Amniotic epithelial cell (primary cell): ENCODE measurements around the gene ZNF132.
A peak's percentile ranks its signal among the peaks of the same experiment; 100 is the strongest.
"Not testable (repeated sequence)": the region's sequence is repeated elsewhere in the genome, so short reads cannot be mapped to it uniquely, and the experiment has no call there.

Experiments
- DNase-seq: peaks from one replicate; pipeline ENCODE4 v3.0.0-alpha.2; 2010; ENCODE audit warnings: low read depth

Gene ZNF132

DNA sequence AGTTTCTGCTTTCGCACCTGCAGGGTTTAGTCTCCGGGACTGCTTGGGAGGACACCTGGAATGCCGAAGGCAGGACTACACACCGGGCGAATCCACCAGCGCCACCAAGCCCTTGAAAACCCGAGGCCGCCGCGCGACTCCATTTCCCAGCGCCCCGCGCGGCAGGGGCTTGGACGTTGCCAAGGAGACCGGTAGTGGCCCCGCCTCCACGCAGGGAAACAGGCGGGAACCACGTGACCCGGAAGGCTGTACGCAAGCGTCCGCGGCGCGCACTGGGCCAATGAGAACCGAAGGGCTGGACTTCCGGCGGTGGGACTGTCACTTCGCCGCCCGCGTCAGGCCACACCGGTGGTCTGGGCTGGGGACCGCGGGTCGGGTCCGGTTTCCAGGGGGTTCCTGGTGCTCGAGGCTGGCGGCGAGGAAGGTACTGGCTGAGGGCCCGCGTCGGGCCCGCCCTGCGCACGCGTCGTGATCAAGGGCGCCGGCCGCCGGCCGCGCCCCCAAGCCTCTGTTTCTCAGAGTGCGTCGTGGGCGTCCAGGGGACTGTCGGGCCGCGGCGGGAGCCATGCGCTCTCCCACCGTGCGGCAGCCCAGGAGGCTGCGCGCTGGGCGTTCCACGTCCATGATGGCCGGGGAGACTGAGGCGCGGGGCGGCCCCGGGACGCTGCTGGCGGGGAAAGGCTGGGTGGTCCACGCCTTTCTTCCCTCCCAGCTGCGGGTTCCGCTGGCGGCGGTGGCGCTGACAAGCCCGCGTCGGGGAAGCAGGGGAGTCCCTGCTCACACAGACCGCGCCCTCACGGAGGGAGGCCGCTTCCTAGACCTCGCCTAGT is 27.0 kb upstream of the ZNF132 start, which contains the start of gene ZNF324:
Gene ZNF324, plus strand, starts transcription at position 321 of the 830 bp plus-strand sequence. CDS start 2,106 bp downstream, outside the sequence.
- DNase-seq = peak; percentile 88

GRCh38 chr19:58466089-58466759 is 26.3 kb upstream of the ZNF132 start:
- no peak for DNase-seq

DNA sequence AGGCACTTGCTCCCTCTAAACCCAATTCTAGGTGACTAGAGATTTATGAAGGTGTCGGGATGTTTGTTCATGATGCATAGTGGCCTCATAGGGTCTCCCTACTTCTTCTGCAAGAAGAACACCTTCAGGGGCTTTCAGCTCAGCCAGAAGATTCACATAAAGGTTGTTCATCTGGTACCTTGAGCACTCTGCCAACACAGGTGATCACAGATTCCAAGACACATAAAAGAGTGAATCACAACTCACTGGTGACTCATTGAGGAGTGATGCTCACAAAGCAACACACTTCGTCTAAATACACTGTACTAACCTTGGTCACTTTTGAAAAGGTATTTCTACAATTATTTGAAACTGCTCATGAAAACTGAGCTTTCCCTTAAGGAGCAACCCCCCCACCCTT is 20.1 kb upstream of the ZNF132 start:
- no peak for DNase-seq

DNA sequence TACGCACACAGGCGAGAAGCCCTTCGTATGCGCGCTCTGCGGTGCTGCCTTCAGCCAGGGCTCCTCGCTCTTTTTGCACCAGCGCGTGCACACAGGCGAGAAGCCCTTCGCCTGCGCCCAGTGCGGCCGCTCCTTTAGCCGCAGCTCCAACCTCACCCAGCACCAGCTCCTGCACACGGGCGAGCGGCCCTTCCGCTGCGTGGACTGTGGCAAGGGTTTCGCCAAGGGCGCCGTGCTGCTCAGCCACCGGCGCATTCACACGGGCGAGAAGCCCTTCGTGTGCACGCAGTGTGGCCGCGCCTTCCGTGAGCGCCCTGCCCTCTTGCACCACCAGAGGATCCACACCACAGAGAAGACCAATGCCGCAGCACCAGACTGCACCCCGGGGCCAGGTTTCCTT is 16.2 kb upstream of the ZNF132 start:
- no peak for DNase-seq

DNA sequence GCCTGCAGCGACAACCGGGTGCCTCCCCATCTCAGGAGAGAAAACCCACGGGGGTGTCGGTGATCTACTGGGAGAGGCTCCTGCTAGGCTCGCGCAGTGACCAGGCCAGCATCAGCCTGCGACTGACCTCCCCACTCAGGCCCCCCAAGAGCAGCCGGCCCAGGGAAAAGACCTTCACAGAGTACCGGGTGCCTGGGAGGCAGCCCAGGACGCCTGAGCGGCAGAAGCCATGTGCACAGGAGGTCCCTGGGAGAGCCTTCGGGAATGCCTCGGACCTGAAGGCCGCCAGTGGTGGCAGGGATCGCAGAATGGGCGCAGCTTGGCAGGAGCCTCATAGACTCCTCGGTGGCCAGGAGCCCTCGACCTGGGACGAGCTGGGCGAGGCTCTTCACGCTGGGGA is 15.4 kb upstream of the ZNF132 start:
- DNase-seq = no peak

DNA sequence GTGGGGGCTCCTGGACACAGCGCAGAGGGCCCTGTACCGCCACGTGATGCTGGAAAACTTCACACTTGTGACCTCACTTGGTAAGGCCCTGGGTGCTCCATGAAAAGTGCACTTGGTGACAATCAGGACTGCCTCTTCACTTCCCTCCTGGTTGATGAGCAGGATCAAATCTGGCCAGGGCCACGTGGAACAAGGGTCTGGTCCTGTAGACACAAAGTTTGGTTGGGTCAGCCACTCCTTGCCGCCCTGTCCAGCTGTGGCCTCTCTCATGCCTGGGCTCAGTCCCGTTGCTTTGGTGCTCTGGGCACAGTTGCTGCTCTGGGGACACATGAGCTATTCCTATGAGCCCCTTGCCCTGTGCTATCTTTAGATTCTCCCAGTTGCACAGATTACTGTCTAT is 13.8 kb upstream of the ZNF132 start:
- DNase-seq = no peak

DNA sequence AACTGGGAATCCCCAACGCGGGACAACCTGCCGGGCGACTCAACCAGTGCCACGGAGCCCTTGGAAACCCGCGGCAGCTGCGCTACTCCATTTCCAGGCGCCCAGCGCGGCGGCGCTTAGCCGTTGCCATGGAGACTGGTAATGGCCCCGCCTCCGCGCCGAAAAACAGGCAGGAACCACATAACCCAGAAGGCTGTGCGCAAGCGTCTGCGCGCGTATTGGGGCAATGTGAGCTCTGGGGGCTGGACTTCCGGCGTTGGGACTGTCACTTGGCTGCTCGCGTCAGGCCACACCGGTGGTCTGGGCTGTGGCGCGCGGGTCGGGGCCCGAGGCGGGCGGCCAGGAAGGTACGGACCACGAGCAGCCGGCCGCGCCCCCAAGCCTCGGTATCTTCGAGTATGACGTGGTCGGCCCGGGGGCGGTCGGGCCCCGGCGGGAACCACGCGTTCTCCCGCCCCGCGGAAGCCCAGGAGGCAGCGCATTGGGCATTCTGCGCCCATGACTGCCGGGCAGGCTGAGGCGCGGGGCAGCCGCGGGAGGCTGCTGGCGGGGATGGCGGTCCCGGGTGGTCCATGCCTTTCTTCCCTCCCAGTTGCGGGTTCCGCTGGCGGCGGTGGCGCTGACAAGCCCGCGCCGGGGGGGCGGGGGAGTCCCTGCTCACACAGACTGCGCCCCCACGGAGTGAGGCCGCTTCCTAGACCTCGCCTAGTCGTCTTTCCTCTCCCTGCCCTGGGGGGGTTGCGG is 11.6 kb upstream of the ZNF132 start, which contains the start of gene ZNF324B:
Gene ZNF324B, plus strand, starts transcription at position 265 of the 744 bp plus-strand sequence. CDS start 2,080 bp downstream, outside the sequence.
- peak; percentile 90 for DNase-seq

DNA sequence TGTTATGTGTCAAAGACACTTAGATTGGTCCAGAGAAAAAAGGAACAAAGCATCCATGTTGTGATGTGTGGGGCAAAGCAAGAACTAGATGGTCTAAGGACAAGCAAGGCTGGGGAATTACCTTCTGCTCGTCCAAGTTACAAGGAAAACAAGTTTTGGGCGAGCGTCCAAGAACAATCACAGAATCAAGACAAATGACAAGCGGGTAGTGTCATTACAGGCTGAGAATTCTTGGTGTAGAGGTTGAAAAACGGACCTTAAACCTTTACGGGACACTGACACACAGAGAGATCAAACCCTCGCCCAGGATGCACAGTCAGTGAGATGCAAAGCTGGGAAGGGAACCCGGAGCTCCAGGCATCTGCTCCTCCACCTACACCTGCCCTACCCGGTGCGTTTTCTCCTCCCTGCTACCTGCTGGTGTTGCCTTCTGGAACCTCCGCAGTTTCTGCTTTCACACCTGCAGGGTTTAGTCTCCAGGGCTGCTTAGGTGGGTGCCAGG is 11.0 kb upstream of the ZNF132 start:
- DNase-seq = no peak

DNA sequence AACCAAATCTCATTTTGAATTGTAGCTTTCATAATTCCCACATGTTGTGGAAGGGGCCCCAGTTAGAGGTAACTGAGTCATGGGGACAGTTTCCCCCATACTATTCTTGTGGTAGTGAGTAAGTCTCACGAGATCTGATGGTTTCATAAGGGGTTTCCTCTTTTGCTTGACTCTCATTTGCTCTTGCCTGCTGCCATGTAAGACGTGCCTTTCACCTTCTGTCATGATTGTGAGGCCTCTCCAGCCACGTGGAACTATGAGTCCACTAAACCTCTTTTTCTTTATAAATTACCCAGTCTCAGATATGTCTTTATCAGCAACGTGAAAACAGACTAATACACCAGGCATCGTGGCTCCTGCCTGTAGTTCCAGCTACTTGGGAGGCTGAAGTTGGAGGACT is 10.0 kb upstream of the ZNF132 start:
- DNase-seq = not testable (repeated sequence)

DNA sequence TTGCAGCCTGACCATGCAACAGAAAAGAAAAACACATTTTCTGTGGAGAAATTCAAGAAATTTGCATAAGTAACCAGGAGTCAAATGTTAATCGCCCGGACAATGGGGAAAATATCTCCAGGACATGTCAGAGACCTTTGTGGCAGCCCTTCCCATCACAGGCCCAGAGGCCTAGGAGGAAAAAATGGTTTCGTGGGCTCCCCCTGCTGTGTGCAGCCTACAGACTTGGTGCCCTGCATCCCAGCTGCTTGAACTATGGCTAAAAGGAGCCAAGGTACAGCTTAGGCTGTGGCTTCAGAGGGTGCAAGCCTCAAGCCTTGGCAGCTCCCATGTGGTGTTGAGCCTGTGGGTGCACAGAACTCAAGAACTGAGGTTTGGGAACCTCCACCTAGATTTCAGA is 8.9 kb upstream of the ZNF132 start:
- not testable (repeated sequence) for DNase-seq

GRCh38 chr19:58442986-58443385 is 3.0 kb upstream of the ZNF132 start:
- not testable (repeated sequence) for DNase-seq

GRCh38 chr19:58440556-58440955 is 603 bp upstream of the ZNF132 start:
- no peak for DNase-seq

DNA sequence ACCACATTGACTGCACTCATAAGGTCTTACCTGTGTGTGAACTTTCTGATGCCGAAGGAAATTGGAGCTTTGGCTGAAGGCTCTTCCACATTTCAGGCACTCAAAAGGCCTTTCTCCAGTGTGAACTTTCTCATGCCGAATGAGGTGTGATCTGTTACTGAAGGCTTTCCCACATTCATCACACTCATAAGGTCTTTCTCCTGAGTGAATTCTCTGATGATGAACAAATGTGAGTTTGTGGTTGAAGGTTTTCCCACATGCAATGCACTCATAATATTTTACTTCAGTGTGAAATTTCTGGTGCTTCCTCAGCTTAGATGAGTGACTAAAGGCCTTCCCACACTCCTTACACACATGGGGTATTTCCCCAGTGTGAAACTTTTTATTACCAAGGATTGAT is 5.7 kb downstream of the ZNF132 start:
- DNase-seq = peak; percentile 58

- no peak for DNase-seq
These were observed 10.2 kb downstream of the ZNF132 start for GRCh38 chr19:58429745-58430144.

DNA sequence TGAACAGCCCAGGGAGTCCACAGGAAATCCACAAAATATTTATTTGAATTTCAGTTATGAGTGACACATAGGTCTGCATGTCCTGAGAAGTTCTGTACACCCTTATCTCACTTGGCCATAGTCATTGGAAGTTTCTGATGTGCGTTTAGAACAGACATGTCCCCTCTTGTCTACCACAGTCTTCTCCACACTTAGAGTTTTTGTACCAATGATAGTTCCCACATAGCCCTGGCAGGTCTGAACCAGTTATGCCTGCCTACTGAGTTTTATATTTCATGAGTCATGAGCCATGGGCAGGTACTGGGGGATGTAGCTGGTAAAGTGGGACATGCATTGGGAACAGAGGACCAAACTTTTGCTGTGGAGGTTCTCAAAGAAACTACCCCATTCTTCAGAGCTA is 11.3 kb downstream of the ZNF132 start:
- DNase-seq = no peak

GRCh38 chr19:58417071-58417470 is 22.9 kb downstream of the ZNF132 start:
- DNase-seq = no peak

DNA sequence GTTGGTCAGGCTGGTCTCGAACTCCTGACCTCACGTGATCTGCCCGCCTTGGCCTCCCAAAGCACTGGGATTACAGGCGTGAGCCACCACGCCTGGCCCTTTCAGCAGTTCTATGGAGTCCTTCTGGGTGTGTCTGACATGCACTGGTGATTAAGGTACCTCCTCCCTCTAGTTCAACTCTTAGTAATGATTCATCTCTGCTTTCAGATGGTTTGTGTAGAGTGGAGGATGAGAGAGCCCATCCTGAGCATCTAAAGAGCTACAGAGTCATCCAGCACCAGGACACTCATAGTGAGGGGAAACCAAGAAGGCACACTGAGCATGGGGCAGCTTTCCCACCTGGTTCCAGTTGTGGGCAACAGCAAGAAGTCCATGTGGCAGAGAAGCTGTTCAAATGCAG is 23.3 kb downstream of the ZNF132 start:
- DNase-seq = no peak

DNA sequence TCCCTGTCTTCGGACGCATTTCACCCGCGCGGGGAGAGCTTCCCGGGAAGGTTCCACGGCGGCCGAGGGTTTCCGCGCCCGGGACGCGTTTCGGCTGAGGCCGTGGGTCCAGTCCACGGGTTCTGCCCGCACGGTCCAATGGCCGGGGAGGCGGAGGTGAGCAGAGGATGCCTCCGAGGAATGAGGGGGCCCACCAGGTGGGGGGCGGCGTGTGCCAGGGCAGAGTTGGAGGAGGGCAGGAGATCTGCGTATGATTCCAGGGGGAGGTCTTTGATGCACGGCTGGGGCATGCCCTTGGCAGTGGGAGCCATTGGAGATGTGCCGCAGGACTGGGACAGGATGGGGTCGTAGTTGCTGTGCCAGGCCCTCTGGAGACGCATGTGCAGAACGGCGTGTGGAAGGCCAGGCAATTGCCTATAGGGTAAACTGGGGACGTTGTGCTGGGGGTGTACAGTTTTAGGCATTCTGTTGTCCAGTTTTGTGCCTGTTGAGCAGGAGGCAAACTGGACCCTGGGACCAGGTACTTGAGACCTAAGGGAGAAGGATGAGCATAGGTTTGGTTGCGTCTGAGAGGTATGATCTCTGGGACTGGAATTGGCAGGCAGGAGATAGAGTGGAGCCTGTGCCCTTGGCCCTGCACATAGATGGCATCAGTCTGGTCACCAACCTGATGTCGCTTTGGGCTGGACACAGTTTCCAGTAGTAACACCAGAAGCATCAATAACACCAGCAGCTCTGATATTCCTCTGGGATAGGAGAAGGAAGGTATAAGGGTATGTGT is 30.8 kb downstream of the ZNF132 start:
- DNase-seq = no peak

- DNase-seq = peak; percentile 92
These were observed 31.6 kb downstream of the ZNF132 start, which contains the start of gene ZNF584 for GRCh38 chr19:58408152-58409009. TSS of gene ZNF584 (plus strand) at chr19:58408649. CDS start at chr19:58409148, 499 bp downstream.

GRCh38 chr19:58407658-58408151 is 32.2 kb downstream of the ZNF132 start:
- no peak for DNase-seq
